COR-L47 (cell line): ENCODE data around the gene PRCC.
"Not testable (repeated sequence)": the region's sequence is repeated elsewhere in the genome, so short reads cannot be mapped to it uniquely, and the experiment has no call there.

ENCODE experiments used
- DNase-seq: peaks from one replicate; lab custom pipeline; 2025; lab: John Stamatoyannopoulos, UW

Gene PRCC

GRCh38 chr1:156744344-156744743 is 23.0 kb upstream of the PRCC start:
- no peak for DNase-seq

GRCh38 chr1:156744786-156745419 is 22.4 kb upstream of the PRCC start:
- no peak for DNase-seq

- DNase-seq: no peak
These were observed 21.5 kb upstream of the PRCC start for GRCh38 chr1:156745881-156746280.

- no peak for DNase-seq
These were observed 21.0 kb upstream of the PRCC start for GRCh38 chr1:156746406-156746727.

- peak; percentile 81 for DNase-seq
These were observed 20.4 kb upstream of the PRCC start for GRCh38 chr1:156746728-156747631.

- DNase-seq: no peak
These were observed 19.3 kb upstream of the PRCC start for GRCh38 chr1:156747742-156748669.

GRCh38 chr1:156748670-156749418 is 18.5 kb upstream of the PRCC start:
- DNase-seq: no peak

GRCh38 chr1:156749419-156750118 is 17.8 kb upstream of the PRCC start:
- DNase-seq: no peak

- peak; percentile 46 for DNase-seq
These were observed 17.1 kb upstream of the PRCC start for GRCh38 chr1:156750191-156750672.

- DNase-seq: peak; percentile 78
These were observed 16.5 kb upstream of the PRCC start for GRCh38 chr1:156750711-156751450.

- DNase-seq: no peak
These were observed 15.9 kb upstream of the PRCC start, which contains the start of gene HDGF for GRCh38 chr1:156751451-156751756. Gene HDGF, minus strand, starts transcription at chr1:156751675. Its CDS starts 246 bp downstream, at chr1:156751429.

- peak; percentile 95 for DNase-seq
These were observed 15.4 kb upstream of the PRCC start for GRCh38 chr1:156751757-156752481.

- no peak for DNase-seq
These were observed 14.4 kb upstream of the PRCC start for GRCh38 chr1:156752843-156753482.

- no peak for DNase-seq
These were observed 13.1 kb upstream of the PRCC start for GRCh38 chr1:156754219-156754618.

- no peak for DNase-seq
These were observed 11.8 kb upstream of the PRCC start for GRCh38 chr1:156755527-156755950.

- DNase-seq: no peak
These were observed 11.0 kb upstream of the PRCC start for GRCh38 chr1:156756355-156756754.

- DNase-seq: not testable (repeated sequence)
These were observed 9.6 kb upstream of the PRCC start for GRCh38 chr1:156757572-156758253.

GRCh38 chr1:156760092-156760795 is 7.1 kb upstream of the PRCC start:
- DNase-seq: no peak
